SK-N-SH (cell line): ENCODE data around the gene ILF3.

Experiments
- EP300 ChIP-seq, 2 experiments: IDR thresholded peaks; 2 replicates each; pipeline versions ENCODE4 v1.4.0 to v1.6.1; 2012; ENCODE audit warnings: borderline replicate concordance in 1 of 2, low read depth in 1 of 2, low read length in 1 of 2
- EZH2phosphoT487 ChIP-seq: fragments of 200-600 bp; sonication (generic); IDR thresholded peaks from 2 replicates; pipeline ENCODE4 v1.6.1; 2017; ENCODE audit warnings: low read depth, mixed run types, mild to moderate bottlenecking, antibody characterized with exemption, moderate library complexity, borderline replicate concordance
- REST ChIP-seq: IDR thresholded peaks from 2 replicates; pipeline ENCODE4 v1.6.1; 2012; ENCODE audit warnings: mild to moderate bottlenecking, low read depth, low read length, moderate library complexity
- TAF1 ChIP-seq: IDR thresholded peaks from 2 replicates; pipeline ENCODE4 v1.6.1; 2012; ENCODE audit warnings: low read depth, mild to moderate bottlenecking, low read length, moderate library complexity, borderline replicate concordance
- TF ChIP-seq, protein P1 (sequence below): fragments of 200-600 bp; sonication (generic); IDR thresholded peaks from 2 replicates; pipeline ENCODE4 v1.6.1; 2017; ENCODE audit warnings: antibody characterized with exemption, mild to moderate bottlenecking, moderate library complexity
- TF ChIP-seq, protein P2 (sequence below): IDR thresholded peaks from 2 replicates; pipeline ENCODE4; 2012
- TF ChIP-seq, protein P3 (sequence below): fragments of 150-350 bp; IDR thresholded peaks from 2 replicates; pipeline ENCODE4 v1.6.1; 2017; ENCODE audit warnings: antibody characterized with exemption, low read length, low read depth, borderline replicate concordance
- TF ChIP-seq, protein P4 (sequence below): IDR thresholded peaks from 2 replicates; pipeline ENCODE4 v1.4.0; 2012; ENCODE audit warnings: low read depth

- TF ChIP-seq TAF1 (no peak), EP300 (IDR thresholded peaks at IDR 0.05; ENCODE audit: borderline replicate concordance in 1 of 2, low read depth in 1 of 2, low read length in 1 of 2) (no peak), EZH2phosphoT487 (no peak), REST (no peak)
- TF ChIP-seq, protein P1, sequence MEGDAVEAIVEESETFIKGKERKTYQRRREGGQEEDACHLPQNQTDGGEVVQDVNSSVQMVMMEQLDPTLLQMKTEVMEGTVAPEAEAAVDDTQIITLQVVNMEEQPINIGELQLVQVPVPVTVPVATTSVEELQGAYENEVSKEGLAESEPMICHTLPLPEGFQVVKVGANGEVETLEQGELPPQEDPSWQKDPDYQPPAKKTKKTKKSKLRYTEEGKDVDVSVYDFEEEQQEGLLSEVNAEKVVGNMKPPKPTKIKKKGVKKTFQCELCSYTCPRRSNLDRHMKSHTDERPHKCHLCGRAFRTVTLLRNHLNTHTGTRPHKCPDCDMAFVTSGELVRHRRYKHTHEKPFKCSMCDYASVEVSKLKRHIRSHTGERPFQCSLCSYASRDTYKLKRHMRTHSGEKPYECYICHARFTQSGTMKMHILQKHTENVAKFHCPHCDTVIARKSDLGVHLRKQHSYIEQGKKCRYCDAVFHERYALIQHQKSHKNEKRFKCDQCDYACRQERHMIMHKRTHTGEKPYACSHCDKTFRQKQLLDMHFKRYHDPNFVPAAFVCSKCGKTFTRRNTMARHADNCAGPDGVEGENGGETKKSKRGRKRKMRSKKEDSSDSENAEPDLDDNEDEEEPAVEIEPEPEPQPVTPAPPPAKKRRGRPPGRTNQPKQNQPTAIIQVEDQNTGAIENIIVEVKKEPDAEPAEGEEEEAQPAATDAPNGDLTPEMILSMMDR = no peak
- TF ChIP-seq, protein P2, sequence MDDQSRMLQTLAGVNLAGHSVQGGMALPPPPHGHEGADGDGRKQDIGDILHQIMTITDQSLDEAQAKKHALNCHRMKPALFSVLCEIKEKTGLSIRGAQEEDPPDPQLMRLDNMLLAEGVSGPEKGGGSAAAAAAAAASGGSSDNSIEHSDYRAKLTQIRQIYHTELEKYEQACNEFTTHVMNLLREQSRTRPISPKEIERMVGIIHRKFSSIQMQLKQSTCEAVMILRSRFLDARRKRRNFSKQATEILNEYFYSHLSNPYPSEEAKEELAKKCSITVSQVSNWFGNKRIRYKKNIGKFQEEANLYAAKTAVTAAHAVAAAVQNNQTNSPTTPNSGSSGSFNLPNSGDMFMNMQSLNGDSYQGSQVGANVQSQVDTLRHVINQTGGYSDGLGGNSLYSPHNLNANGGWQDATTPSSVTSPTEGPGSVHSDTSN = no peak
- TF ChIP-seq, protein P3, sequence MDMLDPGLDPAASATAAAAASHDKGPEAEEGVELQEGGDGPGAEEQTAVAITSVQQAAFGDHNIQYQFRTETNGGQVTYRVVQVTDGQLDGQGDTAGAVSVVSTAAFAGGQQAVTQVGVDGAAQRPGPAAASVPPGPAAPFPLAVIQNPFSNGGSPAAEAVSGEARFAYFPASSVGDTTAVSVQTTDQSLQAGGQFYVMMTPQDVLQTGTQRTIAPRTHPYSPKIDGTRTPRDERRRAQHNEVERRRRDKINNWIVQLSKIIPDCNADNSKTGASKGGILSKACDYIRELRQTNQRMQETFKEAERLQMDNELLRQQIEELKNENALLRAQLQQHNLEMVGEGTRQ = no peak
- TF ChIP-seq, protein P4, sequence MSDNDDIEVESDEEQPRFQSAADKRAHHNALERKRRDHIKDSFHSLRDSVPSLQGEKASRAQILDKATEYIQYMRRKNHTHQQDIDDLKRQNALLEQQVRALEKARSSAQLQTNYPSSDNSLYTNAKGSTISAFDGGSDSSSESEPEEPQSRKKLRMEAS = no peak
These were observed 54.1 kb downstream of the ILF3 start for GRCh38 chr19:10708291-10708690.
